Hindlimb muscle (tissue), 1 donor: ENCODE measurements around the gene NUDT21. TPM values are rescaled to one million over a fixed set of nuclear protein-coding genes. Genes with fewer than 3 reads are reported as not detected.

Experiments used
- polyA plus RNA-seq: library from polyadenylated mRNA; unstranded; fragments of 120-200 nt; gene quantifications from one replicate; pipeline ENCODE4 v1.2.1, GENCODE V29; 2013; ENCODE audit not compliant: insufficient read length

Gene NUDT21
- polyA plus RNA-seq, 1 donor: 51.2 TPM

Other genes with a start within 250 kb of the NUDT21 start
- gene AMFR, start 25.8 kb downstream of the NUDT21 start, polyA plus RNA-seq: 42.9 TPM
- 36.5 TPM for gene OGFOD1, start 222 bp upstream of the NUDT21 start, polyA plus RNA-seq
- 42.9 TPM for gene BBS2, start 68.7 kb upstream of the NUDT21 start, polyA plus RNA-seq
- not detected for gene MT4, start 113.7 kb upstream of the NUDT21 start, polyA plus RNA-seq
- 8.7 TPM for gene MT3, start 138.2 kb upstream of the NUDT21 start, polyA plus RNA-seq
- gene MT2A, start 157.3 kb upstream of the NUDT21 start, polyA plus RNA-seq: 26.9 TPM
- gene MT1E, start 174.4 kb upstream of the NUDT21 start, polyA plus RNA-seq: 21.1 TPM
- gene MT1M, start 181.3 kb upstream of the NUDT21 start, polyA plus RNA-seq: 1.9 TPM
- gene MT1A, start 187.3 kb upstream of the NUDT21 start, polyA plus RNA-seq: not detected
- not detected for gene MT1B, start 200.6 kb upstream of the NUDT21 start, polyA plus RNA-seq
- 1.4 TPM for gene MT1F, start 206.6 kb upstream of the NUDT21 start, polyA plus RNA-seq
- not detected for gene MT1G, start 216.7 kb upstream of the NUDT21 start, polyA plus RNA-seq
- not detected for gene MT1H, start 218.5 kb upstream of the NUDT21 start, polyA plus RNA-seq
- 9.9 TPM for gene MT1X, start 231.1 kb upstream of the NUDT21 start, polyA plus RNA-seq